ENCODE data around the gene MRPL39.

DNA sequence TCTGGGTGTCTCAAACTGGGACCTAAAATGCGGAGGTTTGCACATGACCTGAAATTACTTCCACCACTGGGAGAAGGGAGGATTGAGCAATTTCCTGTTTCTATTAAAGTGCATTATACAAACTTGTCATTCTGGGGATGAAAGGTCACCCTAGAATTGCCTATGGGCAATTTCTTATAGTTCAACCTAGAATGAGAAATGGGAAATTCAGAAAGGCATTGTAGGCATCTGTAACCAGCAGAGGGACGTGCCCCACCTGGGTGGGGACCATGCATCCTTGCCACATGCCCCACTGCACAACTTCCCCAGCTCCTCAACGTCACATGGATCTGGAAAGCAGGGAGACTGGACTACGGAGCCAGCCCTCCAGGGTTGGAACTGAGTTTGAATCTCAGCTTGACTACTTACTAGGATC, 47.0 kb downstream of the MRPL39 start:
- no peak for TF ChIP-seq EZH2 (optimal IDR thresholded peaks at IDR 0.05; ENCODE audit: low read depth, low read length)
- TF ChIP-seq, protein P1, sequence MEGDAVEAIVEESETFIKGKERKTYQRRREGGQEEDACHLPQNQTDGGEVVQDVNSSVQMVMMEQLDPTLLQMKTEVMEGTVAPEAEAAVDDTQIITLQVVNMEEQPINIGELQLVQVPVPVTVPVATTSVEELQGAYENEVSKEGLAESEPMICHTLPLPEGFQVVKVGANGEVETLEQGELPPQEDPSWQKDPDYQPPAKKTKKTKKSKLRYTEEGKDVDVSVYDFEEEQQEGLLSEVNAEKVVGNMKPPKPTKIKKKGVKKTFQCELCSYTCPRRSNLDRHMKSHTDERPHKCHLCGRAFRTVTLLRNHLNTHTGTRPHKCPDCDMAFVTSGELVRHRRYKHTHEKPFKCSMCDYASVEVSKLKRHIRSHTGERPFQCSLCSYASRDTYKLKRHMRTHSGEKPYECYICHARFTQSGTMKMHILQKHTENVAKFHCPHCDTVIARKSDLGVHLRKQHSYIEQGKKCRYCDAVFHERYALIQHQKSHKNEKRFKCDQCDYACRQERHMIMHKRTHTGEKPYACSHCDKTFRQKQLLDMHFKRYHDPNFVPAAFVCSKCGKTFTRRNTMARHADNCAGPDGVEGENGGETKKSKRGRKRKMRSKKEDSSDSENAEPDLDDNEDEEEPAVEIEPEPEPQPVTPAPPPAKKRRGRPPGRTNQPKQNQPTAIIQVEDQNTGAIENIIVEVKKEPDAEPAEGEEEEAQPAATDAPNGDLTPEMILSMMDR (IDR thresholded peaks at IDR 0.05; ENCODE audit: low read length): no peak
